Measurements from ENCODE around the gene TFR2.

DNA sequence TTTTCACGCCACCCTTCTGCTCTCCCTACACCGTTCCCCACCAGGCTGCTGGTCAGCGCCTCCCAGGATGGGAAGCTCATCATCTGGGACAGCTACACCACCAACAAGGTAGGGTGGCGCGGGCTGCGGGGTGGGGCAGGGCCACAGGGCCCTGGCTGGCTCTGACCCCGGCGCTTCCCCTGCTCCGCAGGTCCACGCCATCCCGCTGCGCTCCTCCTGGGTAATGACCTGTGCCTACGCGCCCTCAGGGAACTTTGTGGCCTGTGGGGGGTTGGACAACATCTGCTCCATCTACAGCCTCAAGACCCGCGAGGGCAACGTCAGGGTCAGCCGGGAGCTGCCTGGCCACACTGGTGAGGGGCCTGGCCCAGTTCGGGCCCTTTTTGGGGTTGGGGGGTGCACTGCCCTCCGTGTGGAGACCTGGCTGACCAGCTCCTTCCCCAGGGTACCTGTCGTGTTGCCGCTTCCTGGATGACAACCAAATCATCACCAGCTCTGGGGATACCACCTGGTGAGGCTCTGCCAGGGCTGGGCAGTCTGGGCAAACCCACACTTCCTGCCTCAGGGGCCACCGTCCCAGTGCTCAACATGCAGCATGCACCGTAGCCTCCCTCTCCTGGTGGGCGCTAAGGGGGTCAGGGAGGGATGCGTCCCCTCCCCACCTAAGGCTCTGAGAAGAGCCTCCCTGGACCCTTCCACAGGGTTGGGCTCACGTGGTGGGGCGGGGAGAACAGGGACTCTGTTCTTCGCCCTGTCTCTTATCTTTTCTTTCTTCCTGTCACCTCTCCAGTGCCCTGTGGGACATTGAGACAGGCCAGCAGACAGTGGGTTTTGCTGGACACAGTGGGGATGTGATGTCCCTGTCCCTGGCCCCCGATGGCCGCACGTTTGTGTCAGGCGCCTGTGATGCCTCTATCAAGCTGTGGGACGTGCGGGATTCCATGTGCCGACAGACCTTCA, 36.2 kb upstream of the TFR2 start:
- TF ChIP-seq CTCF (IDR thresholded peaks at IDR 0.05) (no peak), POLR2A (IDR thresholded peaks at IDR 0.05) (no peak)
